ENCODE measurements around the gene PPP2R2D. TPM values are rescaled to one million over a fixed set of nuclear protein-coding genes. Genes with fewer than 3 reads are reported as not detected.

Gene PPP2R2D
- total RNA-seq, 1 experiment from 2014 or later, result 23.7 TPM

DNA sequence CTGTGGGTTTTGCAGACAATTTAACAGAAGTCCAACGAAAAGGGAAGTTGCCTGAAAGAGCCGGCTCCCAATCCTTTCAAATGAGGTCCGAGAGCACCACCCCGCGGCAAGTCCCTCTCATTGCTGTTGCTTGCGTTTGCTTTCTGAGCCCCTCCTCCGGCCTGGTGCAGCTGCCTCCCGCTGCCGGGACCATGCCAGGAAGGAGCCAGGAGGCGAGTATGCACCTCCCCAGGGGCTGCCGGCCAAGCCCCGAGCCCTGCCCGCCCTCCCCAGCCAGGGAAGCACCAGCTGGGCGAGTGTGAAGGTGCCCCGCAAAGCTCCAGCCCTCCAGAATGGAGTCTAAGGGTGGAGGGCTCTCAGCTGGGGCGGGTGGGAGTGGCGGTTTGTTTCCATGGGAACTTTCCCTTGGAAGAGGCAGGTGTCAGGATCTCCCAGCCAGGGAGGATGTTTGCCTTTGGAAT lies 25.8 kb upstream of the PPP2R2D start:
- TF ChIP-seq, protein P1, sequence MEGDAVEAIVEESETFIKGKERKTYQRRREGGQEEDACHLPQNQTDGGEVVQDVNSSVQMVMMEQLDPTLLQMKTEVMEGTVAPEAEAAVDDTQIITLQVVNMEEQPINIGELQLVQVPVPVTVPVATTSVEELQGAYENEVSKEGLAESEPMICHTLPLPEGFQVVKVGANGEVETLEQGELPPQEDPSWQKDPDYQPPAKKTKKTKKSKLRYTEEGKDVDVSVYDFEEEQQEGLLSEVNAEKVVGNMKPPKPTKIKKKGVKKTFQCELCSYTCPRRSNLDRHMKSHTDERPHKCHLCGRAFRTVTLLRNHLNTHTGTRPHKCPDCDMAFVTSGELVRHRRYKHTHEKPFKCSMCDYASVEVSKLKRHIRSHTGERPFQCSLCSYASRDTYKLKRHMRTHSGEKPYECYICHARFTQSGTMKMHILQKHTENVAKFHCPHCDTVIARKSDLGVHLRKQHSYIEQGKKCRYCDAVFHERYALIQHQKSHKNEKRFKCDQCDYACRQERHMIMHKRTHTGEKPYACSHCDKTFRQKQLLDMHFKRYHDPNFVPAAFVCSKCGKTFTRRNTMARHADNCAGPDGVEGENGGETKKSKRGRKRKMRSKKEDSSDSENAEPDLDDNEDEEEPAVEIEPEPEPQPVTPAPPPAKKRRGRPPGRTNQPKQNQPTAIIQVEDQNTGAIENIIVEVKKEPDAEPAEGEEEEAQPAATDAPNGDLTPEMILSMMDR (IDR thresholded peaks at IDR 0.05; ENCODE audit: unreplicated experiment), result peak; percentile 64
- CTCF ChIA-PET, result no interaction called here

DNA sequence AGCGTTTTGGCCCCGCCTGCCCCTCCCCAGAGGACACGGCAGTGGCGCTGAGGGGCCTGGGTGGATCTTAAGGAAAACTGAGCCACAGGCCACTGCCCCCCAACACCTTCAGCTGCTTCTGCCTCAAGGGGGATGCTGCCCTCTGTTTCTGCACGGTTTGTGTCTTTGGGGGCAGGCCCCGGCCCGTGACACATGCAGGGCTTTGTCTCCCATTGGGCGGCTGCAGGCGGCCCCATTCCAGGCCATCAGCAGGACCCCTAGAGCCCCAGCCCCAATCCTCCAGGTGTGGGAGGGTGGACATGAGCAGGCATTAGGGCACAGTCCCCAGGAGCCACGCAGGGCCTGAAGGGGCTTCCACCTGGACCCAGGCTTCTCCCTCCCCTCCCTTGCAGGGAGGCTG lies 25.3 kb upstream of the PPP2R2D start:
- Mint-ChIP-seq H3K4me3 (ENCODE audit: low read depth, unreplicated experiment) (no peak overlapping the region), H3K27me3 (ENCODE audit: unreplicated experiment) (peaks cover 51% of the 10 kb centered on the region), H3K4me1 (ENCODE audit: low read depth, unreplicated experiment) (no peaks in the 10 kb centered on the region), H3K36me3 (ENCODE audit: insufficient read depth, unreplicated experiment) (no peaks in the 10 kb centered on the region), H3K9me3 (ENCODE audit: low read depth, unreplicated experiment) (no peaks in the 10 kb centered on the region), H3K27ac (ENCODE audit: unreplicated experiment) (no peak overlapping the region)
- intact Hi-C loops (cut with micrococcal nuclease; ENCODE audit: unreplicated experiment), result no loop called here
- TF ChIP-seq, protein P1 (IDR thresholded peaks at IDR 0.05; ENCODE audit: unreplicated experiment), result no peak
- no peak for DNase-seq
- BruUV-seq (replicated peaks), result no TSS peak
- CTCF ChIA-PET, result no interaction called here

More for the DNA sequence above, 25.8 kb upstream of the PPP2R2D start:
- Mint-ChIP-seq H3K36me3 (ENCODE audit: insufficient read depth, unreplicated experiment) (no peaks in the 10 kb centered on the region), H3K27me3 (ENCODE audit: unreplicated experiment) (peaks cover 51% of the 10 kb centered on the region), H3K27ac (ENCODE audit: unreplicated experiment) (no peak overlapping the region), H3K4me3 (ENCODE audit: low read depth, unreplicated experiment) (no peak overlapping the region), H3K4me1 (ENCODE audit: low read depth, unreplicated experiment) (no peaks in the 10 kb centered on the region), H3K9me3 (ENCODE audit: low read depth, unreplicated experiment) (no peaks in the 10 kb centered on the region)
- no TSS peak for BruUV-seq (replicated peaks)
- intact Hi-C loops (cut with micrococcal nuclease; ENCODE audit: unreplicated experiment), result no loop called here
- peak; percentile 82 for DNase-seq

GRCh38 chr10:131876017-131876416 lies 24.8 kb upstream of the PPP2R2D start:
- no TSS peak for BruUV-seq (replicated peaks)
- intact Hi-C loops (cut with micrococcal nuclease; ENCODE audit: unreplicated experiment), result no loop called here
- CTCF ChIA-PET, result no interaction called here
- no peak overlapping the region for H3K4me3 Mint-ChIP-seq (ENCODE audit: low read depth, unreplicated experiment)
- H3K9me3 Mint-ChIP-seq (ENCODE audit: low read depth, unreplicated experiment), result no peaks in the 10 kb centered on the region
- no peak for DNase-seq
- no peak overlapping the region for H3K27ac Mint-ChIP-seq (ENCODE audit: unreplicated experiment)
- no peaks in the 10 kb centered on the region for H3K4me1 Mint-ChIP-seq (ENCODE audit: low read depth, unreplicated experiment)
- TF ChIP-seq, protein P1 (IDR thresholded peaks at IDR 0.05; ENCODE audit: unreplicated experiment), result no peak
- no peaks in the 10 kb centered on the region for H3K36me3 Mint-ChIP-seq (ENCODE audit: insufficient read depth, unreplicated experiment)
- H3K27me3 Mint-ChIP-seq (ENCODE audit: unreplicated experiment), result peaks cover 51% of the 10 kb centered on the region

- H3K27ac Mint-ChIP-seq (ENCODE audit: unreplicated experiment), result no peak overlapping the region
- H3K4me1 Mint-ChIP-seq (ENCODE audit: low read depth, unreplicated experiment), result no peaks in the 10 kb centered on the region
- peaks cover 51% of the 10 kb centered on the region for H3K27me3 Mint-ChIP-seq (ENCODE audit: unreplicated experiment)
- intact Hi-C loops (cut with micrococcal nuclease; ENCODE audit: unreplicated experiment), result no loop called here
- CTCF ChIA-PET, result no interaction called here
- no peak overlapping the region for H3K4me3 Mint-ChIP-seq (ENCODE audit: low read depth, unreplicated experiment)
- BruUV-seq (replicated peaks), result no TSS peak
- TF ChIP-seq, protein P1 (IDR thresholded peaks at IDR 0.05; ENCODE audit: unreplicated experiment), result no peak
- H3K9me3 Mint-ChIP-seq (ENCODE audit: low read depth, unreplicated experiment), result no peaks in the 10 kb centered on the region
- no peaks in the 10 kb centered on the region for H3K36me3 Mint-ChIP-seq (ENCODE audit: insufficient read depth, unreplicated experiment)
- DNase-seq, result no peak
Measured at GRCh38 chr10:131876508-131876907, 24.3 kb upstream of the PPP2R2D start.
